Measurements from ENCODE around the gene ARHGAP4. TPM values are rescaled to one million over a fixed set of nuclear protein-coding genes. Genes with fewer than 3 reads are reported as not detected.

The ARHGAP4 gene
- total RNA-seq, 1 experiment from 2014 or later: 47.0 TPM

DNA sequence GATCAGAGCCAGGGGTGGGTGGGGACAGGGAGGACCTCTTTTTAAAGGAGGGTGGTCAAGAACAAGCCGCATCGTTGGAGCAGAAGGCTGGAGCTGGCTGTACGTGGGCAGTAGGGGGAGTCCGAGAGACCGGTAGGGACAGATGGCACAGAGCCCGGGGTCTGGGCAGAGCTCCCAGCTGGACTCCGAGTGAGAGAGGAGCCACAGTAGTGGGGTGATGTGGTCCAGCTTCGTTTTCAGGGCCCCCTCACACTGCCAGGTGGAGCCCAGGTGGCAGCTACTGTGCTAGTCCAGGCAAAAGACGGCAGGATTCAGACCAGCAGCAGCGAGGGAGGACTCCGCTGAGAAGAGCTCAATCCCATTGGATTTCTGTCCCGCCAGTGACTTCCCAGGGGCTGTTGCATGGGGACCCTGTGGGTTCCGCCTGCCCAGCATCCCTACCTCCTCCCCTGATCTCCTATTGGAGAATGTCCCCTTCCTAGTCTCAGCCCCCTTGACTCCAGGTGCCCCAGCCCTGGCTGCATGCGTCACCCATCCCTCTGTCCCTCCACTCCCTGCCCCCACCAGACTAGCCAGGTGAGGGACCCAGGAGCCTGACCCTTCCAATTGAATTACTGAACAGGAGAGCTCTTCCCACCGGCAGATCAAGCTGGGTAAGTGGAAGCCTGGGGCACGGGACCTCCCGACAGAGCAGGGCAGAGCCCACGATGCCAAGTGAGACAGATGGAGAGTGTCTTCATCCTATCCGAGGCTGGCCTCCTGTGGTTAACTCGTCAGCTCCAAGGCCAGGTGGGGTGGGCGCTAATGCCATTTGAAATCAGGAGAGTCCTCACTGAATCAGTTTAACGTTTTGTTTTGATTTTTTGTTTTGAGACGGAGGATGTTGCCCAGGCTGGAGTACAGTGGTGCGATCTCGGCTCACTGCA, 2.9 kb downstream of the ARHGAP4 start:
- no peaks in the 10 kb centered on the region for H3K79me2 ChIP-seq (ENCODE audit: low read depth)
- H3K27ac ChIP-seq: no peak overlapping the region
- no peak overlapping the region for H3K4me3 ChIP-seq
- H3K4me2 ChIP-seq: no peak overlapping the region
- no peaks in the 10 kb centered on the region for H3K9me3 ChIP-seq (ENCODE audit: insufficient read depth, low read depth)
- H3K9me2 ChIP-seq (ENCODE audit: insufficient read depth): no peaks in the 10 kb centered on the region
- ChIA-PET POLR2A (ENCODE audit: unreplicated experiment) (interaction anchor here (0.6 kb wide), 1 partner anchor 450 kb away, joined by 7 read pairs; no protein-coding TSS in a partner anchor), CTCF (no interaction called here)
- no peaks in the 10 kb centered on the region for H3K27me3 ChIP-seq (ENCODE audit: insufficient read depth, low read depth)
- 0 out of 2 replicates have a peak, but pooled peaks cover 7% of the 10 kb centered on the region for H3K4me1 ChIP-seq (replicated peaks; ENCODE audit: insufficient read depth)
- peaks cover 12% of the 10 kb centered on the region; the same call in 1 of the 2 replicates for H3F3A ChIP-seq (ENCODE audit: insufficient read depth, low read depth)
- no TSS peak for BruUV-seq (replicated peaks)
- intact Hi-C loops (cut with micrococcal nuclease; ENCODE audit: unreplicated experiment): no loop called here
- H3K36me3 ChIP-seq (ENCODE audit: low read depth): no peaks in the 10 kb centered on the region
- no peak for DNase-seq
- TF ChIP-seq, protein P1, sequence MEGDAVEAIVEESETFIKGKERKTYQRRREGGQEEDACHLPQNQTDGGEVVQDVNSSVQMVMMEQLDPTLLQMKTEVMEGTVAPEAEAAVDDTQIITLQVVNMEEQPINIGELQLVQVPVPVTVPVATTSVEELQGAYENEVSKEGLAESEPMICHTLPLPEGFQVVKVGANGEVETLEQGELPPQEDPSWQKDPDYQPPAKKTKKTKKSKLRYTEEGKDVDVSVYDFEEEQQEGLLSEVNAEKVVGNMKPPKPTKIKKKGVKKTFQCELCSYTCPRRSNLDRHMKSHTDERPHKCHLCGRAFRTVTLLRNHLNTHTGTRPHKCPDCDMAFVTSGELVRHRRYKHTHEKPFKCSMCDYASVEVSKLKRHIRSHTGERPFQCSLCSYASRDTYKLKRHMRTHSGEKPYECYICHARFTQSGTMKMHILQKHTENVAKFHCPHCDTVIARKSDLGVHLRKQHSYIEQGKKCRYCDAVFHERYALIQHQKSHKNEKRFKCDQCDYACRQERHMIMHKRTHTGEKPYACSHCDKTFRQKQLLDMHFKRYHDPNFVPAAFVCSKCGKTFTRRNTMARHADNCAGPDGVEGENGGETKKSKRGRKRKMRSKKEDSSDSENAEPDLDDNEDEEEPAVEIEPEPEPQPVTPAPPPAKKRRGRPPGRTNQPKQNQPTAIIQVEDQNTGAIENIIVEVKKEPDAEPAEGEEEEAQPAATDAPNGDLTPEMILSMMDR (conservative IDR thresholded peaks at IDR 0.05): no peak
- no peak for TF ChIP-seq EZH2 (IDR thresholded peaks at IDR 0.05; ENCODE audit: low read depth)
- no peak overlapping the region for H2AFZ ChIP-seq
- H4K20me1 ChIP-seq (ENCODE audit: insufficient read depth): no peaks in the 10 kb centered on the region

DNA sequence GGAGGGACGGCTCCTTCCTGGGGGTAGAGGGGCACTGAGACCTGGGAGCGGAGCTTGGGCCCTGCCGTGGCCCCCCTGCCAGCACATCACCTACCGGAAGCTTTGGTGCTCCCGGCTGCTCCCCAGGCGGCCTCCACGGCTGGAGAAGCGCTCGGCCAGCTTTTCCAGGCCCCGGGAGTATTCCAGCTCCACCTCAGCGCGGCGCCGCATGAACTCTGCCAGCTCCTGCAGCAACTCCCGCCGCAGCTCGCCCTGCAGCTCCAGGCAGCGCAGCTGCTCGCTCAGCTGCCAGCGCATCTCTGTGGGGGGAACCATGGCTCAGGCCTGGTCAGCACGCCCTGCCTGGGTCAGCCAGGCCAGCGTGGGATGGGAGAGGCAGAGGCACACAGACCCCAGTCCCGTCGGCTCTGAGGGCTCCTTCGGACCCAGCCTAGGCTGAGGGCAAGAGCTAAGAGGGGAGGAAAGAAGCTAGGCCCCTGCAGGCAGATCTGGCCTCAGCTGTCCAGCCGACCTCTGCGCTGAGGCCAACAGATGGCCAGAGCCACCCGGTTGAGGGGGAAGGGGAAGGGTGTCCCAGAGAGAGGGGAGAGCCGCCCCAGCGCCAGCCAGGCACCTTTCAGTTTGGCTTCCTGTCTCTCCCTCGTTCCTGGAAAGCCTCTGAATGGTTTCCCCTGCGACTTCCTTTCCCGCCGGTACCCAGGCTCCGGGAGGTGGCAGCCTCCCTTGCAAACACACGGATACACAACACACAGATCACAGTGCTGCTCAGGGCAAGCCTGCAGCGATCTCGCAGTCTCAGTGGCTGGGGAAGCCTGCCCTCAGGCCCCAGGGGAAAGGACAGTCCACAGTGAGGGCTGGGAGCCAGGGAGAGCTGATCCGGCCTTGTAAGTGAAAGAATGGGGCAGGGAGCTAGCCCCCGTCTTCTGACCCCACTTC, 4.3 kb downstream of the ARHGAP4 start:
- CTCF ChIA-PET: no interaction called here
- no peak for TF ChIP-seq EZH2 (IDR thresholded peaks at IDR 0.05; ENCODE audit: low read depth)
- TF ChIP-seq, protein P1 (conservative IDR thresholded peaks at IDR 0.05): no peak

DNA sequence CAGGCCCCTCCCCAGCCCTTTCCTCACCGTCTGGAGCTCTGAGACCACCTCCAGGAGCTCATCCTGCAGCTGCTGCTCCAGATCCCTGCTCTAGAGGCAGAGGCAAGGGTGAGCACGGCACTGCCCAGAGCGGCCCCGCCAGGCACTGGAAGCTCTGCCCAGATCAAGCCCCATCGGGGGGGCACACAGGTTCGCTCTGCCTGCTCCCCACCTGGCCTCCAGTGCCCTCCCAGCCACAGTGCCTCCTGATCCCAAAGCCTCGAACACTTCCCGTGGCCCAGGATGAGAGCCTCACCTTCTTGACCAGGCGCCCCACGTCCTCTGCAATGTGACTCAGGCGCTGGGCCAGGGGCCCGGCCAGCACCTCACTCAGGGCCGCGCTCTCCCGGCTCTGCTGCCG, 5.0 kb downstream of the ARHGAP4 start:
- TF ChIP-seq, protein P1 (conservative IDR thresholded peaks at IDR 0.05): no peak
- TF ChIP-seq EZH2 (IDR thresholded peaks at IDR 0.05; ENCODE audit: low read depth): no peak
- no TSS peak for BruUV-seq (replicated peaks)
- DNase-seq: no peak
- H3K36me3 ChIP-seq (ENCODE audit: low read depth): no peaks in the 10 kb centered on the region
- H3F3A ChIP-seq (ENCODE audit: insufficient read depth, low read depth): no peaks in the 10 kb centered on the region
- no peaks in the 10 kb centered on the region for H3K27me3 ChIP-seq (ENCODE audit: insufficient read depth, low read depth)
- H3K4me2 ChIP-seq: no peak overlapping the region
- H3K9me2 ChIP-seq (ENCODE audit: insufficient read depth): no peaks in the 10 kb centered on the region
- H3K27ac ChIP-seq: no peak overlapping the region
- intact Hi-C loops (cut with micrococcal nuclease; ENCODE audit: unreplicated experiment): no loop called here
- CTCF ChIA-PET: no interaction called here
- no peaks in the 10 kb centered on the region for H3K4me1 ChIP-seq (replicated peaks; ENCODE audit: insufficient read depth)
- no peaks in the 10 kb centered on the region for H4K20me1 ChIP-seq (ENCODE audit: insufficient read depth)
- POLR2A ChIA-PET (ENCODE audit: unreplicated experiment): no interaction called here
- H3K9me3 ChIP-seq (ENCODE audit: insufficient read depth, low read depth): no peaks in the 10 kb centered on the region
- no peaks in the 10 kb centered on the region for H3K79me2 ChIP-seq (ENCODE audit: low read depth)
- no peak overlapping the region for H2AFZ ChIP-seq
- no peak overlapping the region for H3K4me3 ChIP-seq

More for the DNA sequence above, 4.3 kb downstream of the ARHGAP4 start:
- intact Hi-C loops (cut with micrococcal nuclease; ENCODE audit: unreplicated experiment): no loop called here
- POLR2A ChIA-PET (ENCODE audit: unreplicated experiment): no interaction called here
- no TSS peak for BruUV-seq (replicated peaks)
- Histone ChIP-seq H3F3A (ENCODE audit: insufficient read depth, low read depth) (peaks cover under 1% of the 10 kb centered on the region; the same call in 1 of the 2 replicates), H3K36me3 (ENCODE audit: low read depth) (no peaks in the 10 kb centered on the region), H2AFZ (no peak overlapping the region), H4K20me1 (ENCODE audit: insufficient read depth) (no peaks in the 10 kb centered on the region), H3K9me2 (ENCODE audit: insufficient read depth) (no peaks in the 10 kb centered on the region), H3K4me1 (replicated peaks; ENCODE audit: insufficient read depth) (0 out of 2 replicates have a peak, but pooled peaks cover 4% of the 10 kb centered on the region), H3K4me3 (no peak overlapping the region), H3K4me2 (no peak overlapping the region), H3K27ac (no peak overlapping the region), H3K27me3 (ENCODE audit: insufficient read depth, low read depth) (no peaks in the 10 kb centered on the region), H3K9me3 (ENCODE audit: insufficient read depth, low read depth) (no peaks in the 10 kb centered on the region), H3K79me2 (ENCODE audit: low read depth) (no peaks in the 10 kb centered on the region)
- DNase-seq: no peak
